Astrocyte of the spinal cord (primary cell): ENCODE results near the gene MDFI.
"Not testable (repeated sequence)": the region's sequence is repeated elsewhere in the genome, so short reads cannot be mapped to it uniquely, and the experiment has no call there.

Source experiments
- DNase-seq: peaks from one replicate; pipeline ENCODE4 v3.0.0; 2011; ENCODE audit warnings: low read depth, low spot score
- H3K4me3 ChIP-seq: 2 replicates; pipeline ENCODE4 v1.5.1; 2011; ENCODE audit warnings: low read depth, mild to moderate bottlenecking, low read length, moderate library complexity
- in situ Hi-C: cut with HindIII; loops from 2 replicates; pipeline ENCODE4 v1.10.0; 2017; ENCODE audit warnings: low sequenced_read_pairs
- TF ChIP-seq, protein P1 (sequence below): IDR thresholded peaks from 2 replicates; pipeline ENCODE4 v1.5.1; 2012; ENCODE audit warnings: low read depth, mild to moderate bottlenecking, low read length, inconsistent platforms

Gene MDFI

DNA sequence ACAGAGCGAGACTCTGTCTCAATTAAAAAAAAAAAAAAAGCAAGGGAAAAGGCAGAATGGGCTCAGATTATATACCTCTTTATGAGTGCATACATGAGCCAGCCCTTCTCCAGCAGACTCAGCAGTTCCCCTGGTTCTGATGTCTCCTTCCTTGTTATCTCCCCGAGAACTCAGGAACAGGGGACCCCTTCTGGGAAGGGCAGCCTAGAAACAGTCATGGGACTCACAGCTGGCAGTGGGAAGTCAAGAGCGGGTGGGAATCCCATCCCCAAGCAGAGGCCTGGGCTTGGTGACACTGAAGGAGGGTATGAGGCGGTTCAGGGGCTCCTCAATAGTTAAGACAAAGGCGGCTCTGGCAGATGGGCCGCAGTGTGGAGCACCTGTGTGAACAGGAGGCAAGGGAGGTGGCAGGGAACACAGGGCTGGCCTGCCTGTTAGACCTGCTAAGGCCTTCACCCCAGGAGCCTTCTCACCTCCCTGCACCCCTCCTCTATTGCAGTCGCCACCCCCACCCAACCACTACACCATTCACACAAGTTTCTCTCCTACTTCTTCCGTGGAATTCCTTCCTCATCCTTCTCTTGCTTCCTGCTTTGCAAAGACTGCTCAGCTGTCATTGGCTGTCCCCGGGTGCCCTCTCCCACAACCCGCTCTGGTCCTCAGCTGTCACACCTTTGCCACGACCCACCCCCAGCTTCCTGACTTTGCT lies 29.7 kb upstream of the MDFI start:
- in situ Hi-C loops: no loop called here
- H3K4me3 ChIP-seq: no peak overlapping the region
- no peak for DNase-seq
- TF ChIP-seq, protein P1, sequence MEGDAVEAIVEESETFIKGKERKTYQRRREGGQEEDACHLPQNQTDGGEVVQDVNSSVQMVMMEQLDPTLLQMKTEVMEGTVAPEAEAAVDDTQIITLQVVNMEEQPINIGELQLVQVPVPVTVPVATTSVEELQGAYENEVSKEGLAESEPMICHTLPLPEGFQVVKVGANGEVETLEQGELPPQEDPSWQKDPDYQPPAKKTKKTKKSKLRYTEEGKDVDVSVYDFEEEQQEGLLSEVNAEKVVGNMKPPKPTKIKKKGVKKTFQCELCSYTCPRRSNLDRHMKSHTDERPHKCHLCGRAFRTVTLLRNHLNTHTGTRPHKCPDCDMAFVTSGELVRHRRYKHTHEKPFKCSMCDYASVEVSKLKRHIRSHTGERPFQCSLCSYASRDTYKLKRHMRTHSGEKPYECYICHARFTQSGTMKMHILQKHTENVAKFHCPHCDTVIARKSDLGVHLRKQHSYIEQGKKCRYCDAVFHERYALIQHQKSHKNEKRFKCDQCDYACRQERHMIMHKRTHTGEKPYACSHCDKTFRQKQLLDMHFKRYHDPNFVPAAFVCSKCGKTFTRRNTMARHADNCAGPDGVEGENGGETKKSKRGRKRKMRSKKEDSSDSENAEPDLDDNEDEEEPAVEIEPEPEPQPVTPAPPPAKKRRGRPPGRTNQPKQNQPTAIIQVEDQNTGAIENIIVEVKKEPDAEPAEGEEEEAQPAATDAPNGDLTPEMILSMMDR: no peak

DNA sequence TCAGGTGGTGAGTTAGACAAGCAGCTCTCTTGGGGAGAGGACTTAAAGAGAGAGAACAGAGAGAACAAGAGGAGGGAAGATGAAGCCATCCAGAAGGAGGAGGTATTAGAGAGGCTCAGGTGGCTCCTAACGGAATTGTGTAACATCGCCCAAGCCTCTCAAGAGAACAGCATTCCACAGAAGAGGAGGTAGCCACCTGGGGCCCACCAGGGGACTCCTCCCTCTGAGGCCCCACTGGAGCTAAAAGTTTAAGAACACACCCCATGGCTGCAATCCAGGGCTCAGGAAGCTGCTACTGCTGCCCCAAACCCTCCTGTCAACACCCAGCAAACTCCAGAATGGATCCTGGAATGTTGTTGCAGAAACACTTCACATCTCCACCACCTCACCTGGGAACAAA lies 23.6 kb upstream of the MDFI start:
- DNase-seq: no peak
- no peak overlapping the region for H3K4me3 ChIP-seq
- in situ Hi-C loops: no loop called here
- TF ChIP-seq, protein P1: no peak

DNA sequence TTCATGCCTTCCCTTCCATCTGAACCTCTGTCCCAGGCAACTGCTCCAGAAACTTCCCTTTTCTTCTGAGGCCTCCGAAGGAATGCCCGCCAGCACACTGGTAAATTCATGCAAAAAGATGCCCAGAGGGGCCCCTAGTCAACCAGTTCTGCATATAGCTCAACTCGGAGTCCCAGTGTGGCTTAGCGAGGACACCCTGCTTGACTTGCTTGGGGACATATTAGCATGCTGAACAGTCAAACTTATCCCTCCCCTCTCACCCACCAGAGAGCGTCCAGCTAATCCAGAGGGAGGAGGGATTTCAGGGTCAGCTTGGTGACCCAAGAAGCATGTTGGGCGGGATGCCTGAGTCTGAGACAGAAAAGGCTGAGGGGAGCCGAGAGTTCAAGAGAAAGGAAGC lies 23.0 kb upstream of the MDFI start:
- in situ Hi-C loops: no loop called here
- TF ChIP-seq, protein P1: no peak
- H3K4me3 ChIP-seq: no peak overlapping the region
- no peak for DNase-seq

DNA sequence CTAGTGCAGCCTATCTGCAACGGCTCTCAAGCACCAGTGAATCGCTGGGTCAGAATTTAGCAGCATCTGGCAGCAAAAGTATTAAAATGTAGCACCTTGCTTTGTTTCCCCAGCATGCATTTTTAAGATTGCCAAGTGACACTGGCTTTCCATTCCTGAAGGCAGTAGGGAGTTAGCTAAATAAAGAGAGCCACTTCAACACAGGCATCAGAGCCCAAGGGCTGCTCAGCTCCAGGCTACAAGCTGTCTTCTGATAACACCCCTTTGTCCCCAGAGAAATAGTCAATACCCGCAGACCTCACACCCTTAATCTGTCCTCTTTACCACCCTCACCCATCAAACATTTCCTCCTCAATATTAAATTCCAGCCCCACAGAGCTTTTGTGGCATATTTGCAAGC lies 19.7 kb upstream of the MDFI start:
- TF ChIP-seq, protein P1: no peak
- no peak for DNase-seq
- in situ Hi-C loops: no loop called here

DNA sequence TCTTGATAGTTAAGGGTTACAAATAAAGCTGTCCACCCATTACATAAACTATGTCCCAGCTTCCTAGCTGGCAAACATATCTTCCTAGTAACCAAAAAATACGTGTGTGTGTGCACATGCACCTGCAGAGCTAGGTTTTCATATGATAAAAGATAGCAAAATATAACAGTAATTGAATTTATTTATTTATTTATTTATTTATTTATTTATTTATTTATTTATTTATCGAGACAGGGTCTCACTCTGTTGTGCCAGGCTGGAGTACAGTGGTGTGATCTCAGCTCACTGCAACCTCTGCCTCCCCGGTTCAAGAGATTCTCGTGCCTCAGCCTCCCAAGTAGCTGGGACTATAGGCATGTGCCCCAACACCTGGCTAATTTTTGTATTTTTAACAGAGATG lies 19.1 kb upstream of the MDFI start:
- DNase-seq, in situ Hi-C loops, H3K4me3 ChIP-seq: not testable (repeated sequence)

More for the DNA sequence above, 19.7 kb upstream of the MDFI start:
- H3K4me3 ChIP-seq: no peak overlapping the region

DNA sequence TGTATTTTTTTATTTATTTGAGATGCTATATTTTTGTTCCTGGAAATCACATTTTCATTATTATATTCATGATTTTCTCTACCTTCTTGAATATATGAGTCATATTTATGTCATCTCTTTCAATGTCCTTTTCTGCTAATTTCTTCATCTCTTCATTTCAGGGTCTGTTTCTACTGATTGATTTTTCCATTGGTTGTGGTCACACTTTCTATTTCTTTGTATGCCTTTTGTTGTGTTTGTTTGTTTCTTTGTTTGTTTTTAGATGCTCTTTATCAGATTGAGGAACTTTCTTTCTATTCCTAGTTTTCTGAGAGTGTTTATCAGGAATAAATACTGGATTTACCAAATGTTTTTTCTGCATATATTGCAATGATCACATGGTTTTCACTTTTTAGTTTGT lies 16.9 kb upstream of the MDFI start:
- no peak overlapping the region for H3K4me3 ChIP-seq
- no peak for DNase-seq
- TF ChIP-seq, protein P1: no peak
- in situ Hi-C loops: no loop called here

DNA sequence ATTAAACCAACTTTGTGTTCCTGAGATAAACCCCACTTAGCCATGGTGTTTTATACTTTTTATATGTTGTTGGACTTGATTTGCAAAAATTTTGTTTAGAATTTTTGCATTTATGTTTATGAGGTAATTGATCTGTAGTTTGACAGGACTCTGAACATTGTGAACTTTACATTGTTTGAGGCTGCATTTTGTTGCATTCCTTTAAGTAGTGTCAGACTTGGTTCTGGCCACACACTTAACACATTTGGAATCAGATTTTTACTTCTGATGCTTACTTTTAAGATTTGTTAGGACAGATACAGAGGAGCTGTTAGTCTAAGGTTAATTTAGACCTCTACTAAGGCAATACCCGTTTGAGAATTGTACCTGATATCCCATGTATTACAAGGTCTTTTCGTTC lies 16.5 kb upstream of the MDFI start:
- in situ Hi-C loops: no loop called here
- no peak overlapping the region for H3K4me3 ChIP-seq
- TF ChIP-seq, protein P1: no peak
- no peak for DNase-seq
